GM23338 (cell line): ENCODE data around the gene AANAT. TPM values are rescaled to one million over a fixed set of nuclear protein-coding genes. Genes with fewer than 3 reads are reported as not detected.
A peak's percentile ranks its signal among the peaks of the same experiment; 100 is the strongest.

Source experiments
- ATAC-seq: fragments of 200-7000 bp; cut with Tn5 transposase; 3 replicates; pipeline ENCODE4 v1.9.1; 2020
- DNase-seq: peaks from one replicate; pipeline ENCODE4 v3.0.0-alpha.2; 2015; ENCODE audit warnings: low spot score
- H2AFZ ChIP-seq: fragments of 200-600 bp; sonication (generic); 2 replicates; pipeline ENCODE4 v1.8.0; 2016; ENCODE audit warnings: antibody characterized with exemption, mild to moderate bottlenecking, moderate library complexity
- H3F3A ChIP-seq: fragments of 200-600 bp; sonication (generic); replicated peaks from 2 replicates; pipeline ENCODE4 v1.8.0; 2017; ENCODE audit warnings: antibody characterized with exemption, mixed run types, low read depth
- H3K27ac ChIP-seq: fragments of 200-600 bp; sonication (generic); 2 replicates; pipeline ENCODE4 v1.6.1; 2016; ENCODE audit warnings: low read depth
- H3K27me3 ChIP-seq: fragments of 200-600 bp; sonication (generic); 2 replicates; pipeline ENCODE4 v1.8.0; 2016; ENCODE audit warnings: mild to moderate bottlenecking, mixed run types, moderate library complexity; ENCODE audit not compliant: insufficient read depth
- H3K36me3 ChIP-seq: fragments of 200-600 bp; sonication (generic); 2 replicates; pipeline ENCODE4 v1.8.0; 2016; ENCODE audit warnings: mild to moderate bottlenecking; ENCODE audit not compliant: insufficient read depth
- H3K4me1 ChIP-seq: fragments of 200-600 bp; sonication (generic); 2 replicates; pipeline ENCODE4 v1.8.0; 2016; ENCODE audit warnings: mild to moderate bottlenecking, moderate library complexity; ENCODE audit not compliant: insufficient read depth
- H3K4me2 ChIP-seq: fragments of 200-600 bp; sonication (generic); 2 replicates; pipeline ENCODE4 v1.7.1; 2017; ENCODE audit warnings: mixed run types
- H3K4me3 ChIP-seq: fragments of 200-600 bp; sonication (generic); 2 replicates; pipeline ENCODE4 v1.6.1; 2016; ENCODE audit warnings: mixed run types
- H3K79me2 ChIP-seq: fragments of 200-600 bp; sonication (generic); replicated peaks from 2 replicates; pipeline ENCODE4 v1.8.0; 2017; ENCODE audit warnings: mild to moderate bottlenecking; ENCODE audit not compliant: insufficient read depth
- H3K9me2 ChIP-seq: fragments of 200-600 bp; sonication (generic); 2 replicates; pipeline ENCODE4 v1.8.0; 2017; ENCODE audit not compliant: insufficient read depth
- H4K20me1 ChIP-seq: fragments of 200-600 bp; sonication (generic); replicated peaks from 2 replicates; pipeline ENCODE4 v1.8.0; 2017; ENCODE audit warnings: mild to moderate bottlenecking; ENCODE audit not compliant: insufficient read depth
- H3K27ac Mint-ChIP-seq: 2 replicates; pipeline ENCODE4 v1.8.0; 2020; ENCODE audit warnings: inconsistent platforms, mild to moderate bottlenecking, moderate library complexity, mixed read lengths
- H3K27me3 Mint-ChIP-seq: 3 replicates; pipeline ENCODE4 v1.8.0; 2022; ENCODE audit warnings: low read depth, mild to moderate bottlenecking, moderate library complexity, mixed read lengths, inconsistent platforms; ENCODE audit not compliant: insufficient read depth, poor library complexity
- H3K36me3 Mint-ChIP-seq: 3 replicates; pipeline ENCODE4 v1.8.0; 2021; ENCODE audit warnings: low read depth, mild to moderate bottlenecking, inconsistent platforms, moderate library complexity, mixed read lengths
- H3K4me1 Mint-ChIP-seq: 3 replicates; pipeline ENCODE4 v1.8.0; 2020; ENCODE audit warnings: mild to moderate bottlenecking, inconsistent platforms, mixed read lengths
- H3K4me3 Mint-ChIP-seq: 3 replicates; pipeline ENCODE4 v1.8.0; 2021; ENCODE audit warnings: moderate library complexity, mild to moderate bottlenecking, inconsistent platforms, mixed read lengths
- H3K9me3 Mint-ChIP-seq: 3 replicates; pipeline ENCODE4 v1.8.0; 2020; ENCODE audit warnings: moderate library complexity, mild to moderate bottlenecking, inconsistent platforms, mixed read lengths
- CREB1 ChIP-seq: fragments of 250-450 bp; sonication (Bioruptor Pico); IDR thresholded peaks from 2 replicates; pipeline ENCODE4 v1.5.0; 2020; ENCODE audit warnings: low read depth, mild to moderate bottlenecking, moderate library complexity
- EZH2 ChIP-seq: fragments of 200-600 bp; sonication (generic); IDR thresholded peaks from one replicate; pipeline ENCODE4 v1.8.0; 2017; ENCODE audit warnings: antibody characterized with exemption, mild to moderate bottlenecking, low read depth; ENCODE audit not compliant: unreplicated experiment
- EZH2phosphoT487 ChIP-seq: fragments of 200-600 bp; sonication (generic); IDR thresholded peaks from one replicate; pipeline ENCODE4 v1.8.1; 2018; ENCODE audit warnings: antibody characterized with exemption; ENCODE audit not compliant: unreplicated experiment
- NANOG ChIP-seq: IDR thresholded peaks from 2 replicates; pipeline ENCODE4 v1.6.1; 2016; ENCODE audit warnings: antibody characterized with exemption, borderline replicate concordance
- POLR2AphosphoS5 ChIP-seq: IDR thresholded peaks from 2 replicates; pipeline ENCODE4 v1.6.1; 2016; ENCODE audit warnings: antibody characterized with exemption, low read depth
- STAT1 ChIP-seq: IDR thresholded peaks from one replicate; pipeline ENCODE4 v1.6.1; 2016; ENCODE audit warnings: antibody characterized with exemption; ENCODE audit not compliant: unreplicated experiment
- ZNF114 ChIP-seq: fragments of 250-450 bp; sonication (Bioruptor Pico); IDR thresholded peaks from 2 replicates; pipeline ENCODE4 v1.5.0; 2020; ENCODE audit warnings: mild to moderate bottlenecking, moderate library complexity
- ZNF331 ChIP-seq: fragments of 250-450 bp; sonication (Bioruptor Pico); IDR thresholded peaks from 2 replicates; pipeline ENCODE4 v1.5.0; 2020; ENCODE audit warnings: low read depth, mild to moderate bottlenecking, moderate library complexity
- polyA plus RNA-seq: library from polyadenylated mRNA; unstranded; fragments of >200 nt; fragmentation: Nextera tagmentation; extraction: Ambion mirVana; gene quantifications from 2 replicates; pipeline ENCODE4 v1.2.1, GENCODE V29; 2016
- total RNA-seq: library from RNA; depleted of rRNA; stranded (reverse); fragments of >200 nt; shearing (Covaris generic); gene quantifications from 2 replicates; pipeline ENCODE4 v1.2.3, GENCODE V29; 2014

AANAT gene
- total and polyA plus RNA-seq, 2 experiments from 2014 or later = 0.28 to 1.0 TPM

DNA sequence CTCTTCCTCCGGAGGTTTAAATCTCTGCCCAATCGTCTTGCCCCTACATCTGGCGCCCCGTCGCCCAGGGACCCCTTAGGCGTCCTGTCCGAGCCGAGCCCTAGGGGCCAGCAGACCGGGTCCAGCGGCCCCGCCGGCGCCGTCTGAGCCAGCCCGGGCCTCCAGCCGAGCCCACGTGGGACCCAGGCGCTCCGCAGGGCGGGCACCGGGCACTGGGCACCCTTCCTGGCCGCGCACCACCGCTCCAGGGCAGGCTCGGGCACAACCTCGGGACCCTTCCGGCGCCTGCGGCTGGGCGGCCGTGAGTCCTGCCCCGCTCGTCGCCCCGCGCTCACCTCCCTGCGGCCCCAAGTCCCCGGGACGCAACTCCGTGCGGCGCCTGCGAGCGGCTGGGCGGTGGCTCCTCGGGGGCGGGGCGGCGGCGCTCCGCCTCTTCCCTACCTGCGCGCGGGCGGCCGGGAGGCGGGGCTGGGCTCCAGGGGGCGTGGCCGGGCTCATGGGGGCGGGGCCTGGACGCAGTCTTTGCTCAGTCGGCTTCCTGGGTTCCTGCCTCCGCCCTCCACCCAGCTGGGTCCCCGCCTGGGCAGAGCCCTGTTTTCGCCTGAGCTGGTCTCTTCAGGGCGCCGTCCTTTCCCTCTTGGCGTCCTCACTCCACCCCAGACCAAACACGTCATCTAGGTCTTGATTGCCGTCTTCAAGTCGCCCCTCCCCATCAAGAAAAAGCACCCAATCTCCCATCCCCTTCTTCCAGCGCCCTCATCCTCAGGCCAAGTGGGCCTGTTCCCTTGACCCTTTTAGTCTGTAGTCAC, 33.8 kb downstream of the AANAT start, which contains the start of gene RHBDF2:
TSS of gene RHBDF2 (minus strand) at position 406 of the 809 bp plus-strand sequence. CDS start 19,899 bp downstream, outside the sequence.
- H3K4me2 ChIP-seq = peak within 1 kb of the TSS; percentile 94
- DNase-seq = peak; percentile 90
- peak; percentile 76 for ATAC-seq
- H3K27me3 ChIP-seq = peaks cover 4% of the 10 kb centered on the region; the same call in 1 of the 2 replicates
- peaks cover 3% of the 10 kb centered on the region; the same call in 1 of the 2 replicates for H3K79me2 ChIP-seq
- H3K4me1 ChIP-seq = peaks cover 25% of the 10 kb centered on the region; the same call in 1 of the 2 replicates
- Mint-ChIP-seq H3K9me3 (no peaks in the 10 kb centered on the region), H3K27me3 (peaks cover 22% of the 10 kb centered on the region), H3K4me1 (peaks cover 54% of the 10 kb centered on the region), H3K4me3 (peak within 1 kb of the TSS; percentile 80), H3K36me3 (no peaks in the 10 kb centered on the region), H3K27ac (peak within 1 kb of the TSS; percentile 58; the same call in 1 of the 2 replicates)
- no peaks in the 10 kb centered on the region for H3K36me3 ChIP-seq
- H3K9me2 ChIP-seq = no peaks in the 10 kb centered on the region
- TF ChIP-seq POLR2AphosphoS5 = peak; percentile 82
- TF ChIP-seq ZNF114 (CRISPR knock-in tag) = no peak
- TF ChIP-seq EZH2phosphoT487 = no peak
- TF ChIP-seq ZNF331 (CRISPR knock-in tag) = no peak
- H4K20me1 ChIP-seq = no peaks in the 10 kb centered on the region; the same call in 1 of the 2 replicates
- no peak within 1 kb of the TSS for H3K27ac ChIP-seq
- 0 out of 2 replicates have a peak, but pooled peaks cover 3% of the 10 kb centered on the region for H3F3A ChIP-seq
- H2AFZ ChIP-seq = peak within 1 kb of the TSS; percentile 91
- H3K4me3 ChIP-seq = peak within 1 kb of the TSS; percentile 87

DNA sequence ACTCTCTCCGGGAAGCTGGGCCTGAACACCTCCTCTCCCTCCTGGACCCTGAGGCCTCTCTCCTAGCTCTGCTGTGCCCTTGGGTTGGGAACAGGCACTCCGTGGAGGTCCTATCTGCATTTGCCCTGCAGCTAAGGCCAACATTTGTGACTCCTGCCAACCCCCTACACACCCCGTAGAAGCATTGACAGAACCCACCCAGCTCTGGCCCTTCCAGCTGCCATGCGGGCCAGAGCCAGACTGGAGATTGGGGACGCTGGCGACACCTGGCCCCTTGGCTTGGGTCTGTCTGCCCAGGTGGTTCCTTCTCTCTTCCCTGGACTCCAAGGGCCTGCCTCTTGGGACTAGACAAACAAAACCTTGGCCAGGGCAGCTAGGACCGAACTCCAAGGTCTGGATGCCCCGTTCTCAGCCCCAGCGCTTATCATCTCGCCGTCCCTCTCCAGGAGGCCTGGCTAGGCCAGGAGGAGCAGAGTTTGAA, 34.5 kb downstream of the AANAT start:
- Histone ChIP-seq H3K27ac (no peak overlapping the region), H3F3A (0 out of 2 replicates have a peak, but pooled peaks cover 3% of the 10 kb centered on the region), H3K4me3 (peak overlapping the region; percentile 87; the same call in 1 of the 2 replicates), H2AFZ (peak overlapping the region; percentile 90), H3K27me3 (peaks cover 4% of the 10 kb centered on the region; the same call in 1 of the 2 replicates), H3K36me3 (no peaks in the 10 kb centered on the region), H3K79me2 (peaks cover 3% of the 10 kb centered on the region; the same call in 1 of the 2 replicates), H3K4me2 (peak overlapping the region; percentile 72; the same call in 1 of the 2 replicates), H4K20me1 (no peaks in the 10 kb centered on the region; the same call in 1 of the 2 replicates), H3K9me2 (no peaks in the 10 kb centered on the region), H3K4me1 (peaks cover 25% of the 10 kb centered on the region; the same call in 1 of the 2 replicates)
- Mint-ChIP-seq H3K27ac (no peak overlapping the region), H3K4me1 (peaks cover 53% of the 10 kb centered on the region), H3K4me3 (peak overlapping the region; percentile 70), H3K36me3 (no peaks in the 10 kb centered on the region), H3K9me3 (no peaks in the 10 kb centered on the region), H3K27me3 (peaks cover 22% of the 10 kb centered on the region)
- DNase-seq = no peak
- TF ChIP-seq ZNF114 (CRISPR knock-in tag) (no peak), NANOG (no peak), CREB1 (CRISPR knock-in tag) (no peak), EZH2phosphoT487 (no peak), EZH2 (no peak), STAT1 (no peak)
- ATAC-seq = no peak
